Kidney glomerular epithelial cell (primary cell): Measurements from ENCODE around the gene XIRP2.
"Not testable (repeated sequence)": the region's sequence is repeated elsewhere in the genome, so short reads cannot be mapped to it uniquely, and the experiment has no call there.

ENCODE experiments used
- DNase-seq: peaks from one replicate; lab custom pipeline; 2025; lab: John Stamatoyannopoulos, UW

XIRP2 gene

GRCh38 chr2:167048829-167049228, 160.5 kb downstream of the XIRP2 start:
- DNase-seq = no peak

GRCh38 chr2:167049659-167050058, 161.4 kb downstream of the XIRP2 start:
- DNase-seq = no peak

- DNase-seq = peak; percentile 79
Measured at GRCh38 chr2:167052825-167053224, 164.5 kb downstream of the XIRP2 start.

GRCh38 chr2:167054881-167055280, 166.6 kb downstream of the XIRP2 start:
- DNase-seq = no peak

- DNase-seq = no peak
Measured at GRCh38 chr2:167057446-167057845, 169.2 kb downstream of the XIRP2 start.

- no peak for DNase-seq
Measured at GRCh38 chr2:167059173-167059572, 170.9 kb downstream of the XIRP2 start.

GRCh38 chr2:167069855-167070254, 181.6 kb downstream of the XIRP2 start:
- DNase-seq = peak; percentile 30

GRCh38 chr2:167075708-167076107, 187.4 kb downstream of the XIRP2 start:
- DNase-seq = not testable (repeated sequence)

- DNase-seq = not testable (repeated sequence)
Measured at GRCh38 chr2:167098931-167099330, 210.7 kb downstream of the XIRP2 start.

GRCh38 chr2:167100506-167100905, 212.2 kb downstream of the XIRP2 start:
- DNase-seq = no peak

- DNase-seq = no peak
Measured at GRCh38 chr2:167103028-167103756, 214.9 kb downstream of the XIRP2 start.

GRCh38 chr2:167103757-167104133, 215.5 kb downstream of the XIRP2 start:
- DNase-seq = no peak

- DNase-seq = no peak
Measured at GRCh38 chr2:167104691-167105090, 216.4 kb downstream of the XIRP2 start.

GRCh38 chr2:167109682-167110081, 221.4 kb downstream of the XIRP2 start:
- not testable (repeated sequence) for DNase-seq

GRCh38 chr2:167110345-167110744, 222.1 kb downstream of the XIRP2 start:
- DNase-seq = no peak

GRCh38 chr2:167114018-167114417, 225.7 kb downstream of the XIRP2 start:
- no peak for DNase-seq

- DNase-seq = no peak
Measured at GRCh38 chr2:167115541-167115940, 227.3 kb downstream of the XIRP2 start.

- DNase-seq = no peak
Measured at GRCh38 chr2:167122389-167122788, 234.1 kb downstream of the XIRP2 start.

- no peak for DNase-seq
Measured at GRCh38 chr2:167126165-167126564, 237.9 kb downstream of the XIRP2 start.

- DNase-seq = peak; percentile 54
Measured at GRCh38 chr2:167127135-167127534, 238.9 kb downstream of the XIRP2 start.

GRCh38 chr2:167128130-167128529, 239.8 kb downstream of the XIRP2 start:
- no peak for DNase-seq

- DNase-seq = no peak
Measured at GRCh38 chr2:167132066-167132465, 243.8 kb downstream of the XIRP2 start.

GRCh38 chr2:167132906-167133555, 244.8 kb downstream of the XIRP2 start:
- DNase-seq = no peak

- DNase-seq = no peak
Measured at GRCh38 chr2:167133614-167134013, 245.3 kb downstream of the XIRP2 start.
